GM18867 (cell line): ENCODE data around the gene FMNL2.
"Not testable (repeated sequence)": the region's sequence is repeated elsewhere in the genome, so short reads cannot be mapped to it uniquely, and the experiment has no call there.

ENCODE experiments used
- ATAC-seq: cut with Tn5 transposase; IDR thresholded peaks from one replicate; pipeline ENCODE4 v1.9.1; 2021; ENCODE audit warnings: mild to moderate bottlenecking, moderate library complexity; ENCODE audit not compliant: unreplicated experiment

The FMNL2 gene

GRCh38 chr2:152513681-152514080 is 178.7 kb downstream of the FMNL2 start:
- ATAC-seq: no peak

GRCh38 chr2:152518034-152518433 is 183.1 kb downstream of the FMNL2 start:
- ATAC-seq: no peak

- ATAC-seq: no peak
These were observed 183.9 kb downstream of the FMNL2 start for GRCh38 chr2:152518641-152519580.

DNA sequence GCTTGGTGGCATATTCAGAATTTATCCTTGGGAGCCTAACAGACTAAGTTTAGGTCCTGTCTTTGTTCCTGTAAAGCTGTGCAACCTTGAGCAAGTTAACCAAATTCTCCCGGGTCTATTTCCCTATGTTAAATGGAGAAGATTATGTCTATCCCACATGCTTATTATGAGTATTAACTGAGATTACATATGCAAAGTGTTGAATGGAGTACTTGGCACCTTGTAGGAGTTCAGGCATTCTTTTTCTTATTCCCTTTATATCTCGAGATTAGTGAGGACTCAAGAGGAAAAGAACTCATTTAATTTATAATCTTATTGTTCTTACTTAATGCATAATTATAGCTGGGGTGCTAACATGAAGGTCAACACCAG is 184.6 kb downstream of the FMNL2 start:
- no peak for ATAC-seq

DNA sequence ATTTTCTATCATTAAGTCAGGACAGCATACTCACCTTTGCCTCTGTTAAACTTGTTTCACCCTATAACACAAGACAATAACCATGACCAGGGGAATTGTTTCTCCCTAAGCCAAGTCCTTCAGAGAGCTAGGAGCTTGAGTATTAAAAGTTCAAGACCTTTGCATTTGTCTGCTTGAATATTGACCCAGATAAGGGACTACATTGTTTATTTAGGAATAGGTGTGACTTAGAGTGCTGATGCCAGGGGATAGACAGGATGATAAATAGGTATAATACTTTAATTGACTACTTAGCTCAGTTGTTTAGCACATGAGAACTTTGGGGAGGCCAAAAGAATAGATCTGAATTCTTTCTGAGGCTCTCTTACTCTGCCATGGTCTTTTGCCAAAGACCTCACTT is 185.8 kb downstream of the FMNL2 start:
- no peak for ATAC-seq

GRCh38 chr2:152522446-152522845 is 187.5 kb downstream of the FMNL2 start:
- not testable (repeated sequence) for ATAC-seq

DNA sequence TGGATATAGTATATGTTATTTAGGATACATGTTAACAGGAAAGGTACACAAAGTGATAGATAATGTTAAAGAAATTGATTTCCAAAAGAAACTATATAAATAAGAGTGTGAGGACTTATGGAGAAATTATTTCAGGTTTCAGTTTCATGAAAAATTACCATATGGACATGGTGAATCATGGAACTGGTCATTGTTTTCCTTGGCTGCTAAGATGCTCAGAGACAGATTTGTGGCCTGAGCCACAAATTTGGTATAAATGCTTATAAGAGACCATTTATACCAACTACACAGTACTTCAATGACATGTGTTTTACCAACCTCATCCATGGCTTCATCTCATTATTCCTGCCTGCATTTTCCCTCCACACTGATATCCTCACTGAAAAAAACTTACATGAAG is 188.1 kb downstream of the FMNL2 start:
- no peak for ATAC-seq

GRCh38 chr2:152525277-152525838 is 190.4 kb downstream of the FMNL2 start:
- no peak for ATAC-seq

GRCh38 chr2:152529420-152530115 is 194.6 kb downstream of the FMNL2 start:
- ATAC-seq: no peak

- ATAC-seq: no peak
These were observed 197.3 kb downstream of the FMNL2 start for GRCh38 chr2:152532241-152532640.

- ATAC-seq: no peak
These were observed 199.6 kb downstream of the FMNL2 start for GRCh38 chr2:152534460-152535135.

DNA sequence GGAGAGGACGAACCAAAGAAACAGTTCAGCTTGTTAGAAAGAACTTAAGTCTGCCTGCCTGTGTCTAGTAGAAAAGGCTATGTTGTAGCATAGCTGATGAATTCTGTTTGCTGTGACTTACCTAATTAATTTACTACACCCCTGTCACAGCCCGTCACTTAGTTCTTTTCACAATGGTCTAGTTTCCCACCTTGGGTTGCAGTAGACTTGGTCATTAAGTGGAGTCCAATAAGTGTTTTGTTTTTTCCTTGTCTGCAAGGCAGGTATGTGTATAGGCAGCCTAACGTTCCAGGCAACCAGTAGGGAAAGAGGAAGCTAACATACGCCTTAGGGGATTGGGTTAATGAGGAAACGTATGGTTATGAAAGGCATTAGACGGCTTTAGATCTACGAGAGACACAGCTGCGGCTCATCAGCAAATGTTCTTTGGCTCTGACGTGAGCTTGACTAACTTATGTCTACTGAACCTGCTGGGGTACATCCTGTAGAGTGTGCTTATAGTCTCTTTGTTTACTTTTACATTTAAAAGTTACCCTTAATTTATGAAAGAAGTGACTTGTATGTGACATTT is 202.2 kb downstream of the FMNL2 start:
- ATAC-seq: no peak

- no peak for ATAC-seq
These were observed 204.4 kb downstream of the FMNL2 start for GRCh38 chr2:152539424-152539823.

- ATAC-seq: no peak
These were observed 206.7 kb downstream of the FMNL2 start for GRCh38 chr2:152541712-152542111.

GRCh38 chr2:152542337-152542994 is 207.5 kb downstream of the FMNL2 start:
- ATAC-seq: peak; percentile 58

DNA sequence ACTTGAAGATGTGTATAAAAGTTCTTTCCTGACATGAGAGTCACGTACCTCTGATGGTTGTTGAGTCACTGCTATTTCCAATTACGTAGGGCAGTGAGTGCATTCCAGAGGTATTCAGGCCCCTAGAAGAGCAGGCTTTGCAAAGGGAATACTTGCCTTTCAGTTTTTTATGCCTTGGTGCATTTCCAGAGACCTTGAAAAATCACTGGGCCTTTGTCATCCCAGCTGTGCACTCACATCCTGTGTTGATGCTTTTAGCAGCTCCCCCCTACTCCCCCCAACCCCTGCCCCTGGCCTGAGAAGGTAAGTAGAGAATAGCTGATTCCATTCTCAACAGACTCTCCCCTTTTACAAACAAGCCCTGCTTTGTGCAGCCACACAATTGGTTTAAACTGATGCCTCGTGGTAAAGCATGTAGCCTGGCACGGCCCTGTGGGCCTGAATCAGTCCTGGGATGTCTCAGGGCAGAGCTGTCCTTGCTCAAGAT is 208.1 kb downstream of the FMNL2 start:
- ATAC-seq: no peak

GRCh38 chr2:152543717-152544116 is 208.7 kb downstream of the FMNL2 start:
- ATAC-seq: no peak

DNA sequence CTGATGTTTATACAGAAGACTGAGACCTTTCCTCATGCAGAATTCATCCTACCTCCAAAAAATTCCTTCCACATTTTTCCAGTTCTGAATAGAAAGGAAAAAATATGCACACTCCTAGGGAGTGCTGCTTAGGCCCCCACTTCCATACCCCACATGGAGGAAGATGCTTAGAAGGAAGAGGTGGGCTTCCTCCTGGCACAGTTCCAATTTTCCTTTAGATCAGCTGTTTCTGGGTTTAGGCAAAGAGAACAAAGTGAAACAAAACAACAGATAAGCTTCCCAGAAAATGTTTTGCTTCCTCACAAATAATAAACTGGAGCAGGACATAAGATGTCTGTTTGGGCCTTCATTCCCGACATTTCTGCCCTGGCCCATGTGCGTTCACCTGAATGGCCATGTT is 209.7 kb downstream of the FMNL2 start:
- ATAC-seq: no peak

- no peak for ATAC-seq
These were observed 211.4 kb downstream of the FMNL2 start for GRCh38 chr2:152546230-152546837.
